Psoas muscle (tissue), 8 donors: ENCODE results near the gene LYSMD3. TPM values are rescaled to one million over a fixed set of nuclear protein-coding genes. Genes with fewer than 3 reads are reported as not detected.

Source experiments
- ATAC-seq, 4 donors: fragments of 200-7000 bp; cut with Tn5 transposase; one replicate each; pipeline ENCODE4 v1.9.1; 2020; ENCODE audit warnings: moderate library complexity in 3 of 4, mild to moderate bottlenecking in 2 of 4
- DNase-seq, 2 donors: peaks; one replicate each; pipeline ENCODE4 v3.0.0-alpha.2; 2020
- H3K27ac ChIP-seq: fragments of 200-600 bp; one replicate; pipeline ENCODE4 v1.8.0; 2022
- H3K27me3 ChIP-seq, 3 donors: fragments of 200-600 bp in 1 of 3; one replicate each; pipeline versions ENCODE4 v1.6.1 to v1.8.0; 2013 to 2022; ENCODE audit warnings: low read length in 2 of 3, mild to moderate bottlenecking in 2 of 3, moderate library complexity in 1 of 3; ENCODE audit not compliant: insufficient read depth in 3 of 3
- H3K36me3 ChIP-seq, 2 donors: fragments of 200-600 bp in 1 of 2; one replicate each; pipeline versions ENCODE4 v1.6.1 to v1.8.0; 2013 to 2022; ENCODE audit warnings: low read depth in 1 of 2, mild to moderate bottlenecking in 1 of 2, moderate library complexity in 1 of 2; ENCODE audit not compliant: insufficient read depth in 1 of 2
- H3K4me1 ChIP-seq: fragments of 200-600 bp; one replicate; pipeline ENCODE4 v1.8.0; 2022
- H3K4me3 ChIP-seq: fragments of 200-600 bp; one replicate; pipeline ENCODE4 v1.8.0; 2022; ENCODE audit warnings: mild to moderate bottlenecking
- H3K9me3 ChIP-seq: fragments of 200-600 bp; one replicate; pipeline ENCODE4 v1.8.0; 2022
- WGBS, 3 donors: extraction: QIAGEN DNeasy Blood & Tissue Kit; methylation state at CpG; one replicate each; pipeline versions ENCODE4 v1.1.6 to v1.1.7; 2013; 5-methylcytosine and 5-hydroxymethylcytosine counted together
- intact Hi-C, 2 donors: fragments of 100-400 bp; cut with DNase I; formaldehyde crosslinking; loops; one replicate each; pipeline versions ENCODE4 v1.11.0 to v1.14.2; 2022
- polyA plus RNA-seq, 3 donors: library from polyadenylated mRNA; stranded (reverse); fragments of 200-250 nt; gene quantifications; one replicate each; pipeline ENCODE4 v1.2.3, GENCODE V29; 2013
- total RNA-seq, 4 donors: library from RNA; stranded (reverse); fragmentation: NEBNext Ultra II Directional in 2 of 4; extraction: Animal tissue kit (Norgen Biotek cat#: 25700) in 2 of 4; gene quantifications; one replicate each; pipeline versions ENCODE4 v1.2.1 to v1.2.4, GENCODE V29; 2021 to 2023
- TF ChIP-seq, protein P1 (sequence below): fragments of 200-600 bp; IDR thresholded peaks from one replicate; pipeline ENCODE4 v1.8.0; 2022; ENCODE audit warnings: antibody characterized with exemption
- donor health status: healthy with polysubstance abuse.
- donor health status: DM: no; HTN: no; CAD: no; lungs with moderate emphysema.
- donor health status: Bipolar disorder and iron deficiency.
- donor health status: healthy.
- donor health status: DM: yes; HTN: yes; CAD: no.
- donor health status: DM: no; HTN: no; CAD: no.
- donor health status: DM: no; HTN: no; CAD: no.
- donor health status: DM: yes; HTN: yes; CAD: no.

LYSMD3 gene
- total and polyA plus RNA-seq, 7 donors = 8.9 to 21.3 (median 14.1) TPM

- ATAC-seq (no peak), DNase-seq (no peak)
- H3K27me3 ChIP-seq = no peaks in the 10 kb centered on the region
- no peaks in the 10 kb centered on the region for H3K4me1 ChIP-seq
- TF ChIP-seq, protein P1, sequence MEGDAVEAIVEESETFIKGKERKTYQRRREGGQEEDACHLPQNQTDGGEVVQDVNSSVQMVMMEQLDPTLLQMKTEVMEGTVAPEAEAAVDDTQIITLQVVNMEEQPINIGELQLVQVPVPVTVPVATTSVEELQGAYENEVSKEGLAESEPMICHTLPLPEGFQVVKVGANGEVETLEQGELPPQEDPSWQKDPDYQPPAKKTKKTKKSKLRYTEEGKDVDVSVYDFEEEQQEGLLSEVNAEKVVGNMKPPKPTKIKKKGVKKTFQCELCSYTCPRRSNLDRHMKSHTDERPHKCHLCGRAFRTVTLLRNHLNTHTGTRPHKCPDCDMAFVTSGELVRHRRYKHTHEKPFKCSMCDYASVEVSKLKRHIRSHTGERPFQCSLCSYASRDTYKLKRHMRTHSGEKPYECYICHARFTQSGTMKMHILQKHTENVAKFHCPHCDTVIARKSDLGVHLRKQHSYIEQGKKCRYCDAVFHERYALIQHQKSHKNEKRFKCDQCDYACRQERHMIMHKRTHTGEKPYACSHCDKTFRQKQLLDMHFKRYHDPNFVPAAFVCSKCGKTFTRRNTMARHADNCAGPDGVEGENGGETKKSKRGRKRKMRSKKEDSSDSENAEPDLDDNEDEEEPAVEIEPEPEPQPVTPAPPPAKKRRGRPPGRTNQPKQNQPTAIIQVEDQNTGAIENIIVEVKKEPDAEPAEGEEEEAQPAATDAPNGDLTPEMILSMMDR = no peak
- intact Hi-C loops = no loop called here
- no peak overlapping the region for H3K27ac ChIP-seq
- H3K36me3 ChIP-seq = peaks cover 2 to 87% of the 10 kb centered on the region in 2 donors
- WGBS, 3 donors = 92 to 96% (median 94%) methylated on average over 7 of the region's 7 CpGs
- no peaks in the 10 kb centered on the region for H3K9me3 ChIP-seq
- no peak overlapping the region for H3K4me3 ChIP-seq
Measured at GRCh38 chr5:90519081-90519480, 10.3 kb downstream of the LYSMD3 start.

DNA sequence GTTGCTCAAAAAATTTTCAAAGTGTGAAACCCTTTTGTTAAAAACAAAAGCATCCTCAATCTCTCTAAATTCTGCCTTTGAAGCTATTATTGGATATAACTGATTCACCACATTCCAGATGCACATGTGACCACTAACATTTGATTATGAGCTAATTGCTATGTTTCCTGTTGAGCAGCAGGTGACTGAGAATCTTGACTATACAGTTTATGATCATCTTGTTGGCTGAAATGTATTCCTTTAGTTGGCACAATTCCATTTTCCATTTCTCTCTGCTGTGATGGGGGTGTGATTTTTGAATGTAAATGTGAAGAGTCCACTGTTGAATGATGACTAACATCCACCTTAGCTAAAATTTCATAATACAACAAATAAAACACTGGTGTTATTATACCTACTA is 10.7 kb downstream of the LYSMD3 start:
- intact Hi-C loops = no loop called here
- no peaks in the 10 kb centered on the region for H3K27me3 ChIP-seq
- ATAC-seq (no peak), DNase-seq (no peak)
- peaks cover 2 to 82% of the 10 kb centered on the region in 2 donors for H3K36me3 ChIP-seq
- no peaks in the 10 kb centered on the region for H3K4me1 ChIP-seq
- H3K4me3 ChIP-seq = no peak overlapping the region
- H3K27ac ChIP-seq = no peak overlapping the region
- TF ChIP-seq, protein P1 = no peak
- H3K9me3 ChIP-seq = no peaks in the 10 kb centered on the region

DNA sequence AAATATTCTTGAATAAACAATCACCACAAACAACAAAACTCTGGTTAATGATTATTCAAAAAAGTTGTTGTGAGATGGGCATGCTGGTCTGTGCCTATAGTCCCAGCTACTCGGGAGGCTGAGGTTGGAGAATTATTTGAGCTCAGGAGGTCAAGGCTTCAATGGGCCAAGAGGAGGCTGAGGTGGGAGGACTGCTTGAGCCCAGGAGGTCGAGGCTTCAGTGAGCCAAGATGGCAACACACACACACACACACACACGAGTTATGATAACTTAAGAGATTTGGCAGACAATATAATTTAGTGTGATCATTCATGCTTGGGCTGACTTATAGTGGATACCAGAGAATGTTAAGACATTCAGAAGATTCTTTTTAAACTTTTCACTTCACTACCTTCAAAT is 14.9 kb downstream of the LYSMD3 start:
- H3K4me3 ChIP-seq = no peak overlapping the region
- no peaks in the 10 kb centered on the region for H3K4me1 ChIP-seq
- WGBS, 3 donors = 81 to 86% (median 82%) methylated on average over 3 of the region's 3 CpGs
- ATAC-seq (no peak), DNase-seq (no peak)
- H3K9me3 ChIP-seq = no peaks in the 10 kb centered on the region
- TF ChIP-seq, protein P1 = no peak
- peaks cover 0 to 42% of the 10 kb centered on the region in 2 donors for H3K36me3 ChIP-seq
- intact Hi-C loops = no loop called here
- no peak overlapping the region for H3K27ac ChIP-seq
- H3K27me3 ChIP-seq = no peaks in the 10 kb centered on the region

GRCh38 chr5:90510438-90510837 is 18.9 kb downstream of the LYSMD3 start:
- Histone ChIP-seq H3K9me3 (no peaks in the 10 kb centered on the region), H3K4me1 (no peaks in the 10 kb centered on the region), H3K36me3 (peaks cover 0 to 3% of the 10 kb centered on the region in 2 donors), H3K27me3 (no peaks in the 10 kb centered on the region), H3K4me3 (no peak overlapping the region), H3K27ac (no peak overlapping the region)
- no peak for ATAC-seq
- no peak for DNase-seq
- TF ChIP-seq, protein P1 = no peak
- WGBS, 3 donors = 95 to 100% (median 100%) methylated on average over 1 of the region's 1 CpG
- intact Hi-C loops = no loop called here

- no peaks in the 10 kb centered on the region for H3K4me1 ChIP-seq
Measured at GRCh38 chr5:90506221-90506620, 23.2 kb downstream of the LYSMD3 start.

More at GRCh38 chr5:90506221-90506620, 23.2 kb downstream of the LYSMD3 start:
- H3K36me3 ChIP-seq = no peaks in the 10 kb centered on the region
- H3K27me3 ChIP-seq = no peaks in the 10 kb centered on the region
- no peak for DNase-seq
- ATAC-seq = no peak
- H3K9me3 ChIP-seq = no peaks in the 10 kb centered on the region
- TF ChIP-seq, protein P1 = no peak
- no peak overlapping the region for H3K27ac ChIP-seq
- no peak overlapping the region for H3K4me3 ChIP-seq
- intact Hi-C loops = no loop called here
